Measurements from ENCODE around the gene LRR1.

LRR1 gene

DNA sequence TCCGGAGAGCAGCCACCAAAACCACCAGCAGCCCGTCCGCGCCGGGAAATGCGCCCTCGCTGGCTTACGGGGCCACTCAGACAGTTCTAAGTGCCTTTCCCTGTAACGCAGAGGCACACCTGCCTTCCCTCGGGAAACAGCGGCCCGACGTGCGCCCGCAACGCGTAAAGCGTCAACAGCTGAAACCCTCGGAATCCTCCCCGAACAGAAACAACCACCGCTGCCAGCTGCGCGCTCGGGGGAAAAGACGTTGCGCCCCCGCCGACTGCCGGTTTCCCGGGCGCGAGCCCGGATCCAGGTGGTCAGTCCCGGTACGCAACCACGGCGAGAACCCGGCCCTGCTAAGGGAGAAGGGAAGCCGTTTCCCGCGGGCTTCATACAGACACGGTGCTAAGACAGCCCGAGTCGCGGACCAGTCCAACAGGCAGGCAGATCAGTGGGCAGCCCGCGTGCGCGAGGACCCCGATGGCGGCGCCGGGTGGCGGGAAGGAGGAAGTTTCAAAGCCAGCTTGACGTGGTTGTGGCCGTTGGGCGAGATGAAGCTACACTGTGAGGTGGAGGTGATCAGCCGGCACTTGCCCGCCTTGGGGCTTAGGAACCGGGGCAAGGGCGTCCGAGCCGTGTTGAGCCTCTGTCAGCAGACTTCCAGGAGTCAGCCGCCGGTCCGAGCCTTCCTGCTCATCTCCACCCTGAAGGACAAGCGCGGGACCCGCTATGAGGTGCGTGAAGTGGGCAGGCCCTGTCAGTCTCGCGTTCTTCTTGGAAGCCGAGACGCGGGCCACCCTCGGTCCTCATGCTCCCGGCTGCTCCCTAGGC is at the start of gene LRR1:
Gene LRR1 (plus strand): TSS at position 456 of the 816 bp plus-strand sequence. CDS start 81 bp downstream, at position 537.
- peak; percentile 87 for DNase-seq

DNA sequence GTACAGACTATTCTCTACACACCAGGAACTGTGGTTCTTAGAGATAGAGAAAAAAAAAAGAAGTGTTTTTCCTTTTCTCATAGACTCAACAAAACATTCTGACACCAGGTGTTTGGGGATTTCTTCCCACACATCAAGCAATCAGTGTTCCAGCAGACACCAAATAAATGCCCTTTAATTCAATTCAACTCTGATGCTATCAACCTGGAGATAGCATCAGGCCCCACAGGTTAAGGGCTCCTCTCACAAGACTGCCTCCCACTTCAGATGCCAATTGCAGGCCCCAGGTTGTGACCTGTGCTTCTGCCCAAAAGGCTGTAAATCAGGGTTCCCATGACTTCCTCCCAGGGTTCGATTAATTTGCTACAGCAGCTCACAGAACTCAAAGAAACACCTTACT is 49.3 kb upstream of the LRR1 start:
- no peak for DNase-seq

DNA sequence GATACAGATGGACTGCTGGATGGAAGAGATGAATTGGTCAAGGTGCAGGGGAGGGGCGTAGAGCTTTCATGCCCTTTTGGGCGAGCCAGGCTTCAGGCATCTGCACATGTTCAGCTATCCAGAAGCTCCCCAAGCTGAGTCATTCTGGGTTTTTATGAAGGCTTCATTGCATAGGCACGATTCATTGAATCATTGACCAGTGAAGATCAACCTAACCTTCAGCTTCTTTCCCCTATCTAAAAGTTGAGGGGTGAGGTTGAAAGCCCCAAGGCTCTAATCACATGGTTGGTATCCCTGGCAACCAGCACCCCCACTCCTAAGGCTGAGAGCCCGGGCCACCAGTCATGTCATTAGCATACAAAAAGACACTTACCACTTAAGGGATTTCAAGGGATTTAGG is 48.9 kb upstream of the LRR1 start:
- no peak for DNase-seq

- no peak for DNase-seq
These were observed 48.2 kb upstream of the LRR1 start for GRCh38 chr14:49550286-49551184.

GRCh38 chr14:49551569-49551968 is 47.2 kb upstream of the LRR1 start:
- no peak for DNase-seq

DNA sequence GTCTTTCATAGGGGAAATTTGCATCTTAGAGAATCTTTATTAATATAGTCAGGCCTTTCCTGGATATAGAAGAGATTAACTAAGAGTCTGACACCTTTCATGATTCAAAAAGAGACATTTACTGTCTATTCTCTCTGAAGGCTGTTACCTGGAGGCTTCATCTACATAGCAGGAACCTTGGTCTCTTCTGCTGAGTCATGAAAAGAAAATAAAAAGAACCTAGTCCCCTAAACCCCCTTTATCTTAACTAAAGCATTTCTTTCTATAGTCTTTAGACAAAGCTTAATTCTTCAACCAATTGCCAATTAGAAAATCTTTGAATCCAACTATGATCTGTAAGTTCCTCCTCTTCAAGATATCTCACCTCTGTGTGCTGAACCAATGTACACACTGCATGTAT is 45.6 kb upstream of the LRR1 start:
- no peak for DNase-seq

- no peak for DNase-seq
These were observed 44.8 kb upstream of the LRR1 start for GRCh38 chr14:49553892-49554291.

- DNase-seq: no peak
These were observed 38.6 kb upstream of the LRR1 start for GRCh38 chr14:49559979-49560768.

GRCh38 chr14:49566714-49567113 is 32.0 kb upstream of the LRR1 start:
- no peak for DNase-seq

- no peak for DNase-seq
These were observed 29.5 kb upstream of the LRR1 start for GRCh38 chr14:49569281-49569680.

DNA sequence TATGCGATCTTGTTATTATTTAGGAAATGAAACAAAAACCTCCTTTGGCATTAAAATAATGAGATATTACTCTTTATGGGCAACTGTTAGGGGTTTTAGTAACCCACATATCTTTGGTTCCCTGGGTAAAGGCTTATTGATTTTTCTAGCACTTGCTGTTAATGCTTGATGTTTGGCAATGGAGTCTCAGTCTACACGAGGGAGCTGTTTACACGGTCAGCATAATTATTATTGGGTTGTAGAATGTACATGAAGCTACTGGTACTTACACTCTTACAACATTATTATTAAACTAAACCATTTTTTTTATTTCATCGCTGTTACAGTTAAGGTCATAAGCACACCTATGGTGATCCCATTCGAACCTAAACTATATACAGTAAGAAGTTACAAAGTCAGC is 24.7 kb upstream of the LRR1 start:
- no peak for DNase-seq

DNA sequence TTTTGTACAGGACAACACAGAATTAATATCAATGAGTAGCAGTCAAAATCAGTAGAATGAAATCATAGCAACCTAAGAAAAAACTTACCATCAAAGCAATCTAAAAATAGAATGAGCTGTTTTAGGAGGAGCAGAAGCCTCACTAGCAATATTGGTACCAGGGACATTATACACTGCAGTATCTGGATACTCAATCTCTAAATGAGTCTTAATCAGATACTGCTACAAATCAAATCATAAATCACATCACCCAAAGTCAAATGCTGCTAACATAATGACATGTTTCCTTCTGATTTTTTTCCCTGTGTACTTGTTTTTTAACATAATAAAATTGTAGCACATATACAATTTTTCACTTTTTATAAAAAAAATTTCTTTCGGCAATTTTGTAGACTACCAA is 20.6 kb upstream of the LRR1 start:
- no peak for DNase-seq

GRCh38 chr14:49579841-49580240 is 18.9 kb upstream of the LRR1 start:
- DNase-seq: no peak

DNA sequence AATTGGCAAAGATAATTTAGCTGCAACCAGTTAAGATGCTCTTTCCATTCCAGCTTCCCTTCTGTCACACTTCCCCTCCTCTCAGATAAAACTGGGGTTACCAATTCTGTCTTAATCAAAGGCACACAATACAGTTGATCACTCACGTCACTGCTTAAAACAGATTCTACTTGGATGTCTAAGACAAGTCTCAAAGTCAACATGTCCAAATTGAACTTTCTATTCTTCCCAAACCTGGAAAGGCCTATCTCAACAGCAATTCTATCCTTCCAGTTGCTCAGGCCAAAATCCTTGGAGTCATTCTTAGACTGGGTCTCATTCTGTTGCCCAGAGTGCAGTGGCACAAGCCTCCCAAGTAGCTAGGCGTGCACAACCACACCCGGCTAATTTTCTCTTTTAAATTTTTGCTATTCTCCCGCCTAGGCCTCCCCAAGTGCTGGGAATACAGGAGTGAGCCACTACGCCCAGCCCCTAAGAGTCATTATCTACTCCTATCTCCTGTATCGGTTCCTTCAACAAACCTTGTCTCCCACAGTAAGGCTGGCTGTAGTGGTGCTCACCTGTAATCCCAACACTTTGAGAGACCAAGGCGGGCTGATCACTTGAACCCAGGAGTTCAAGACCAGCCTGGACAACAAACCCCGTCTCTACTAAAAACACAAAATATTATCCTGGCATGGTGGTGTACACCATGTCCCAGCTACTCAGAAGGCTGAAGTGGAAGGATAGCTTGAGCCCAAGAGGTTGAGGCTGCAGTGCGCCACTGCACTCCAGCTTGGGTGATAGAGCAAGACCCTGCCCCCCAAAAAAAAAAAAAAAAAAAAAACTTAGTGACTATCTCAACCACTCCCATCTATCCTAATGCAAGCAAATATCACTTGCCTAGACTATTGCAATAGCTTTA is 17.3 kb upstream of the LRR1 start:
- no peak for DNase-seq

DNA sequence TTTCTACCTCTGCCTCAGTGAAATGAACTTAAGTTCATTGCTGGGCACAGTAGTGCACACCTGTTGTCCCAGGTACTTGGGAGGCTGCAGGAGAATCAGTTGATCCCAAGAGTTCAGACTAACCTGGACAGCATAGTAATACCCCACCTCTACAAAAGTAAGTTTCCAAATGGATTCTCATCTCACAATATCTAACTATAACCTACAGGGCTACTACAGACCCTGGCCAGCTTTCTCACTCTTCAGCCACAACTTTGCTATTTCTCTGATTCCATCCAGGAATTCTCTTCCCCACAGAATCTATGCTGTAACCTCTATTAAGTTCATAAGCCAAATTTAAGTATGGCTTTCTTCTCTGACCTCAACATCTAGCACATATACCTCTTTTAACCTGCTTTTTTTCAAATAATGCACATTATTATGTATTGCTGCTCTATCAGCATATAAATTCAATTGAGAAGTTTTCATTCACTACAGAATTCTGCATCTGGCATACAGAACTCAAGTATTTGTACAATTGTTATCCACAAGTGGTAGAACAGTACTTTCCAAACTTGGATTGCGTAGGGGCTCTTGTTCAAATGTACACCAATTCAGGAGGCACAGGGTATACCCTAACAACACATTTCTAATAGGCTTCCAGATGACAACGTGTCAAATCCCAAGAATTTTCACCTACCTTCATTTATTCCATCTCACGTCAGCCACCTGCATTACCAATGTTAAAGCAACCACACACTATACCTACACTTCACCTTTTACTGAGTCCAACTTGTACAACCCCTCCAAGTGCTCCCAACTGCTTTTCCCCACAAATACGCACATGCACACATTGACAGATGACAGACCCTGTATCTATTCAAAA is 16.4 kb upstream of the LRR1 start:
- no peak for DNase-seq

GRCh38 chr14:49583629-49584028 is 15.1 kb upstream of the LRR1 start:
- no peak for DNase-seq

DNA sequence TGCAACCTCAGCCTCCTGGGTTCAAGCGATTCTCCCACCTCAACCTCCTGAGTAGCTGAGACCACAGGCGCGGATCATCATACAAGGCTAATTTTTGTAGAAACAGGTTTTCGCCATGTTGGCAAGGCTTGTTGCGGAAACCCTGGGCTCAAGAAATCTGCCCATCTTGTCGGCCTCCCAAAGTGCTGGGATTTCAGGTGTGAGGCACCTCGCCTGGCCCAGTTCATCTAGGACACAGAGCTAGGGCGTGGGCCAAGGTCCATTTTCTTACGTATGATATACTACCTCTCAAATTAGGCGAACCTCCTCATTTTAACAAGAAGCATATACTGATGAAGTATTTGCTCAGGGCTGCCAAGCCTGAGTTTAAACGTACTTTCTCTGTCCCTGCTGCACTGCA is 14.7 kb upstream of the LRR1 start:
- DNase-seq: no peak

- DNase-seq: peak; percentile 34
These were observed 13.6 kb upstream of the LRR1 start for GRCh38 chr14:49584981-49585640.

DNA sequence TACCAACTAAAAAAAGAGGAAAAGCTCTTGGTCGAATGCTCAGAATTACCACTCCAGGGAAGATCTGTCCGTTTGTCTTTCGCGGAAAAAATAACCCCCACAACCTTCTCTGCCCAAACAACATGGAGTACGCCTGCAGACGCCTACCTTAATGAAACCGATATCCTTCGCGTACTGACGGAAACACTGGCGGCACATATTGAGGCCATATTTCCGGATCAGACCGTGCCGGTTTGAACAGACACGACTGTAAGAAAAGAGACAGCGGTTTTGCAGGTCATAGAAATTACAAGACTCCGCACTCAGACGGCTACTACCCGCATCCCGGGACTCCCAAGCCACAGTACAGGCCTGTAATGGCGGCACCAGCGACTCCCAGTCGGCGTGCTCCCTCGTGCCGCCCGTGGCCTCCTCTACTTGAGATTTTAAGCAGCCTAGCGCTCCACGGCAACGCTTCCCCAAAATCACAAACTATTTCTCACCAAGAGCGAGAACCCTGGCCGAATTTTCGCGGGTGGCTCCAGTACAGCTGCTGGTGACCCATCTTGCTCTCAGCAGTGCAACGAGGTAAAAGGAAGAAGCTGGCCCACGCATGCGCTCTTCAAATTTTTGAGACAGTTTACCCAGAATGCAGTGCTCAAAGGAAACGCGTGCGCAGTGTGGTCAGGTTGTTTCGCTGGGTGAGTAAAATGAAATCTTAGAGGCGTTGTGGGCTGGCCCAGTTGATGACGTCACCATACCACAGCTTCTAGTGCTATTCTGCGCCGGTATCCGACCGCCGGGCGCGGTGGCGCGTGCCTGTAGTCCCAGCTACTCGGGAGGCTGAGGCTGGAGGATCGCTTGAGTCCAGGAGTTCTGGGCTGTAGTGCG is 12.7 kb upstream of the LRR1 start, which contains the start of gene RPS29:
Gene RPS29 (minus strand): TSS at position 578 of the 870 bp plus-strand sequence. CDS start 34 bp downstream, at position 544.
- DNase-seq: peak; percentile 99

Data from CD4-positive, alpha-beta T cell treated with Interleukin-21 for 1 hour (primary cell).